Measurements from ENCODE around the gene INSRR.

INSRR gene

DNA sequence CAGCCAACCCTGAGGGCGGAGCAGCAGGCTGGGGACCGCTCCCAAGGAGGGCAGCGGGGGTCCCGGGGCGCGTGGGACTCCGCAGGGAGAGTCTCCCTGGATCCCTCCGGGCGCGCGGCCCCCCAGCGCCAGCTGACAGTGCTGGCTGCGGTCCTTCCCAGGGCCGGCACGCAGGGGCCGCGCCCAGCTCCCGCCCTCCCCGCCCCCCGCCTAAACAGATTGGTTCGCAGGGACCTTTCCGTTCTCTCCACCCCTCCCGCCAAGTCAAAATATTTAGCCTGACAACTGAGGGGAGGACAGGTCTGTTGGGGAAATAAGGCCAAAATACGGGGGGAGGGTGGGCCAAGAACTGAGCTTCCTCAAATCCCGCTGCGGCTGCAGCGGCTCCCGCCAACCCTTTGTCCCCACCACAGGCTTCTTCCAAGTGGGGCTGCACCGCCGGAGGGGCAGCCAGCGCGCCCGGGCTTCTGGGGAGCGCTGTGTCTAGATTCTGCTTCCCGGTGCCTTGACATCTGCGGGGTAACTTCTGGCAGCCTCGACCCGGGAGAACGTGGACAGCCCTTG lies at the start of gene INSRR:
Gene INSRR (minus strand): TSS at position 159 of the 564 bp plus-strand sequence. CDS start 496 bp downstream, outside the sequence.
- peaks cover 100% of the 10 kb centered on the region for H3K27me3 ChIP-seq
- no peak within 1 kb of the TSS for H3K4me3 ChIP-seq (ENCODE audit: low read depth in 1 of 2, low read length in 1 of 2)
- no peaks in the 10 kb centered on the region for H3K4me1 ChIP-seq (ENCODE audit: control insufficient read depth in 1 of 2, insufficient read depth in 1 of 2, low read depth in 1 of 2, low read length in 1 of 2)
- no peaks in the 10 kb centered on the region for H3K9me3 ChIP-seq
- H3K36me3 ChIP-seq, result no peaks in the 10 kb centered on the region
- no peak within 1 kb of the TSS for H3K27ac ChIP-seq
- TF ChIP-seq, protein P1, sequence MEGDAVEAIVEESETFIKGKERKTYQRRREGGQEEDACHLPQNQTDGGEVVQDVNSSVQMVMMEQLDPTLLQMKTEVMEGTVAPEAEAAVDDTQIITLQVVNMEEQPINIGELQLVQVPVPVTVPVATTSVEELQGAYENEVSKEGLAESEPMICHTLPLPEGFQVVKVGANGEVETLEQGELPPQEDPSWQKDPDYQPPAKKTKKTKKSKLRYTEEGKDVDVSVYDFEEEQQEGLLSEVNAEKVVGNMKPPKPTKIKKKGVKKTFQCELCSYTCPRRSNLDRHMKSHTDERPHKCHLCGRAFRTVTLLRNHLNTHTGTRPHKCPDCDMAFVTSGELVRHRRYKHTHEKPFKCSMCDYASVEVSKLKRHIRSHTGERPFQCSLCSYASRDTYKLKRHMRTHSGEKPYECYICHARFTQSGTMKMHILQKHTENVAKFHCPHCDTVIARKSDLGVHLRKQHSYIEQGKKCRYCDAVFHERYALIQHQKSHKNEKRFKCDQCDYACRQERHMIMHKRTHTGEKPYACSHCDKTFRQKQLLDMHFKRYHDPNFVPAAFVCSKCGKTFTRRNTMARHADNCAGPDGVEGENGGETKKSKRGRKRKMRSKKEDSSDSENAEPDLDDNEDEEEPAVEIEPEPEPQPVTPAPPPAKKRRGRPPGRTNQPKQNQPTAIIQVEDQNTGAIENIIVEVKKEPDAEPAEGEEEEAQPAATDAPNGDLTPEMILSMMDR (IDR thresholded peaks at IDR 0.05), result no peak

DNA sequence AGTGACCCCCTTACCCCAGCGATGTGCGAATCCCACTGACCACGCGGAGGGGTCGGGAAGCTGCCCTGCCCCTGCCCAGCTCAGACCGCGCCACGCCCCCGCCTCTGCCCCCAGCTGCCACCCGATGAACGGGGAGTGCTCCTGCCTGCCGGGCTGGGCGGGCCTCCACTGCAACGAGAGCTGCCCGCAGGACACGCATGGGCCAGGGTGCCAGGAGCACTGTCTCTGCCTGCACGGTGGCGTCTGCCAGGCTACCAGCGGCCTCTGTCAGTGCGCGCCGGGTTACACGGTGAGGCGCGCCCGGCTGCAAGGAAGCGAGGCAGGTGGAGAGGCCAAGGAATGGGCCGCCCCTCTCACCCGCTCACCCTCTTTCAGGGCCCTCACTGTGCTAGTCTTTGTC lies 49.6 kb upstream of the INSRR start:
- TF ChIP-seq, protein P1 (IDR thresholded peaks at IDR 0.05), result no peak
- Histone ChIP-seq H3K27ac (no peak overlapping the region), H3K9me3 (no peaks in the 10 kb centered on the region), H3K4me1 (ENCODE audit: control insufficient read depth in 1 of 2, insufficient read depth in 1 of 2, low read depth in 1 of 2, low read length in 1 of 2) (no peaks in the 10 kb centered on the region), H3K4me3 (ENCODE audit: low read depth in 1 of 2, low read length in 1 of 2) (no peak overlapping the region), H3K27me3 (no peaks in the 10 kb centered on the region), H3K36me3 (no peaks in the 10 kb centered on the region)

DNA sequence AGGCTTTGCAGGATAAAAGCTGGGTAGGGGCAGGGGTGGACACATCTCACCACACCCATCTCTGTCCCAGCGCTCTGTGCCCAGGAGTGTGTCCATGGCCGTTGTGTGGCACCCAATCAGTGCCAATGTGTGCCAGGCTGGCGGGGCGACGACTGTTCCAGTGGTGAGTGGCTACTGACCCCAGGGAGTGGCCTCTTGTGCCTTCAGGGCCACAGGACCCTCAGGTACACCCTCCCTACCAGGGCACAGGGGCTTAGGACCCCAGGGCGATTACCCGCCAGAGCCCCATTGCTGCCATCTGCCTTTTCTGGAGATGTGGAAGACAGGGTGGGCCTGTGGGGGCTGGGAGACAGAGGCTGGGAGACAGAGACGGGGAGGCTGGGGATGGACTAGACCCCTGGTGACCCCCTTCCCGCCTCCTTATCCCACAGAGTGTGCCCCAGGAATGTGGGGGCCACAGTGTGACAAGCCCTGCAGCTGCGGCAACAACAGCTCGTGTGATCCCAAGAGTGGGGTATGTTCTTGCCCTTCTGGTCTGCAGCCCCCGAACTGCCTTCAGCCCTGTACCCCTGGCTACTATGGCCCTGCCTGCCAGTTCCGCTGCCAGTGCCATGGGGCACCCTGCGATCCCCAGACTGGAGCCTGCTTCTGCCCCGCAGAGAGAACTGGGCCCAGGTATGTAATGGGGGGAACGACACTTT lies 47.4 kb upstream of the INSRR start:
- TF ChIP-seq, protein P1 (IDR thresholded peaks at IDR 0.05), result no peak
- no peaks in the 10 kb centered on the region for H3K4me1 ChIP-seq (ENCODE audit: control insufficient read depth in 1 of 2, insufficient read depth in 1 of 2, low read depth in 1 of 2, low read length in 1 of 2)
- H3K27me3 ChIP-seq, result no peaks in the 10 kb centered on the region
- H3K4me3 ChIP-seq (ENCODE audit: low read depth in 1 of 2, low read length in 1 of 2), result no peak overlapping the region
- no peaks in the 10 kb centered on the region for H3K36me3 ChIP-seq
- no peak overlapping the region for H3K27ac ChIP-seq
- no peaks in the 10 kb centered on the region for H3K9me3 ChIP-seq

DNA sequence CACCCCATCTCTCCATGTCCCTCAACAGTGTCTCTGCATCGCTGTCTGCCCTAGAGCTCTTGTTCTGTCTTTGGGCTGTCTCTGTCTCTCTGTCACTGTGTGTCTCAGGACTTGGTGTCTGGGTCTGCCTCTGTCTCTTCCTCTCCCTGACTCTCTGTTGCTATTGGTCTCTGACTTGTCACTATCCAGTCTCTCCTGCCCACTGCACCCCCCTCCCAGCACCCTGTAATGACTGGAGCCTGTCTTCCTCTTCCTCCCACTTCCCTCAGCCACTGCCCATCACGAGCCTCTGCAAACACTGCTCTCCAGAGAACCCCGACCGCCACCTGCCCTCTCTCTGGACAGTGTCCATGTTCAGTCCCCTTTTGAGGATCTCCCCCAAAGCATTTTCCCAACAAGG lies 46.7 kb upstream of the INSRR start:
- H3K27me3 ChIP-seq, result no peaks in the 10 kb centered on the region
- no peaks in the 10 kb centered on the region for H3K4me1 ChIP-seq (ENCODE audit: control insufficient read depth in 1 of 2, insufficient read depth in 1 of 2, low read depth in 1 of 2, low read length in 1 of 2)
- H3K36me3 ChIP-seq, result no peaks in the 10 kb centered on the region
- TF ChIP-seq, protein P1 (IDR thresholded peaks at IDR 0.05), result no peak
- no peak overlapping the region for H3K4me3 ChIP-seq (ENCODE audit: low read depth in 1 of 2, low read length in 1 of 2)
- no peaks in the 10 kb centered on the region for H3K9me3 ChIP-seq
- no peak overlapping the region for H3K27ac ChIP-seq

DNA sequence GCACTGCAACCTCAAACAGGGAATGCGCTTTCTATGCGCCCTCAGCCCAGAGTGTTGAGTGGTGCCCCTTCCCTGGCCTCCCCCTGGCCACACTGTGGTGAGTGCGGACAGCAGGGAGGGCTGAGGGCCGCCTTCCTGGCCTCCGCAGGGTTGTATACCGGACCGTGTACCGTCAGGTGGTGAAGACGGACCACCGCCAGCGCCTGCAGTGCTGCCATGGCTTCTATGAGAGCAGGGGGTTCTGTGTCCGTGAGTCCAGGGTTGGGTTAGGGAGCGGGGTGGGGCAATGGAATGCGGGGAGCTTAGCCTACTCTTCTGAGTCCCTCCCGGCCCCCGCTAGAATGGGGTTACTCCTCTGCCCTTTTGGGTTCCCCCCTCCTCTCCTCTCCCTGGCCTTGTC lies 46.3 kb upstream of the INSRR start:
- no peak overlapping the region for H3K4me3 ChIP-seq (ENCODE audit: low read depth in 1 of 2, low read length in 1 of 2)

More for the DNA sequence above, 46.3 kb upstream of the INSRR start:
- H3K27ac ChIP-seq, result no peak overlapping the region
- no peaks in the 10 kb centered on the region for H3K27me3 ChIP-seq
- H3K4me1 ChIP-seq (ENCODE audit: control insufficient read depth in 1 of 2, insufficient read depth in 1 of 2, low read depth in 1 of 2, low read length in 1 of 2), result no peaks in the 10 kb centered on the region
- H3K36me3 ChIP-seq, result no peaks in the 10 kb centered on the region
- H3K9me3 ChIP-seq, result no peaks in the 10 kb centered on the region
- TF ChIP-seq, protein P1 (IDR thresholded peaks at IDR 0.05), result no peak

All from neutrophil (primary cell).